ENCODE results near the gene DNAI2.
A peak's percentile ranks its signal among the peaks of the same experiment; 100 is the strongest.
"Not testable (repeated sequence)": the region's sequence is repeated elsewhere in the genome, so short reads cannot be mapped to it uniquely, and the experiment has no call there.

DNAI2 gene

GRCh38 chr17:74245145-74245831, 28.7 kb upstream of the DNAI2 start:
- peak; percentile 29 for DNase-seq (ENCODE audit: low spot score)

- DNase-seq (ENCODE audit: low spot score) = no peak
These were observed 28.2 kb upstream of the DNAI2 start for GRCh38 chr17:74245871-74246270.

GRCh38 chr17:74249590-74250270, 24.3 kb upstream of the DNAI2 start:
- no peak for DNase-seq (ENCODE audit: low spot score)

GRCh38 chr17:74250324-74250995, 23.6 kb upstream of the DNAI2 start:
- DNase-seq (ENCODE audit: low spot score) = no peak

- no peak for DNase-seq (ENCODE audit: low spot score)
These were observed 23.0 kb upstream of the DNAI2 start for GRCh38 chr17:74251051-74251450.

GRCh38 chr17:74251569-74251968, 22.5 kb upstream of the DNAI2 start:
- no peak for DNase-seq (ENCODE audit: low spot score)

GRCh38 chr17:74252211-74252610, 21.8 kb upstream of the DNAI2 start:
- DNase-seq (ENCODE audit: low spot score) = no peak

GRCh38 chr17:74253036-74253435, 21.0 kb upstream of the DNAI2 start:
- DNase-seq (ENCODE audit: low spot score) = no peak

- DNase-seq (ENCODE audit: low spot score) = no peak
These were observed 16.7 kb upstream of the DNAI2 start for GRCh38 chr17:74257311-74257710.

- DNase-seq (ENCODE audit: low spot score) = no peak
These were observed 14.1 kb upstream of the DNAI2 start for GRCh38 chr17:74259667-74260524.

- no peak for DNase-seq (ENCODE audit: low spot score)
These were observed 13.5 kb upstream of the DNAI2 start for GRCh38 chr17:74260525-74260850.

GRCh38 chr17:74262601-74263000, 11.4 kb upstream of the DNAI2 start:
- DNase-seq (ENCODE audit: low spot score) = no peak

- DNase-seq (ENCODE audit: low spot score) = not testable (repeated sequence)
These were observed 7.0 kb upstream of the DNAI2 start for GRCh38 chr17:74267054-74267453.

- no peak for DNase-seq (ENCODE audit: low spot score)
These were observed 6.5 kb upstream of the DNAI2 start for GRCh38 chr17:74267579-74267978.

- no peak for DNase-seq (ENCODE audit: low spot score)
These were observed 6.0 kb upstream of the DNAI2 start for GRCh38 chr17:74267987-74268499.

- DNase-seq (ENCODE audit: low spot score) = no peak
These were observed 5.5 kb upstream of the DNAI2 start for GRCh38 chr17:74268558-74268957.

GRCh38 chr17:74270333-74270732, 3.7 kb upstream of the DNAI2 start:
- DNase-seq (ENCODE audit: low spot score) = no peak

GRCh38 chr17:74271281-74271680, 2.8 kb upstream of the DNAI2 start:
- DNase-seq (ENCODE audit: low spot score) = no peak

- DNase-seq (ENCODE audit: low spot score) = no peak
These were observed 2.0 kb upstream of the DNAI2 start for GRCh38 chr17:74271901-74272561.

- no peak for DNase-seq (ENCODE audit: low spot score)
These were observed 1.3 kb upstream of the DNAI2 start for GRCh38 chr17:74272731-74273201.

- no peak for DNase-seq (ENCODE audit: low spot score)
These were observed 791 bp downstream of the DNAI2 start for GRCh38 chr17:74274709-74275340.

Measured in AG20443 (cell line).